HepG2 (cell line): ENCODE results near the gene BRD3. TPM values are rescaled to one million over a fixed set of nuclear protein-coding genes. Genes with fewer than 3 reads are reported as not detected.
A peak's percentile ranks its signal among the peaks of the same experiment; 100 is the strongest.

Experiments
- ATAC-seq: fragments of 200-7000 bp; cut with Tn5 transposase; 3 replicates; pipeline ENCODE4 v1.9.1; 2020; ENCODE audit warnings: mild to moderate bottlenecking, moderate library complexity
- BruUV-seq: library from RNA; stranded (reverse); fragments of 400-500 nt; replicated peaks from 2 replicates; lab custom pipeline; 2021; lab: Mats Ljungman, UMichigan
- CTCF ChIA-PET: fragments of 300-600 bp; formaldehyde crosslinking; extraction: SDS; loops from one replicate; lab custom pipeline; 2021; ENCODE audit warnings: low total read pairs, inconsistent platforms, low intra/inter-chr PET ratio; lab: Yijun Ruan, JAX
- POLR2A ChIA-PET: fragments of 350-600 bp; sonication (Branson Sonifier 250); formaldehyde crosslinking; loops from one replicate; lab custom pipeline; 2020; ENCODE audit warnings: antibody characterized with exemption, inconsistent platforms; lab: Yijun Ruan, JAX
- DNase-seq: peaks from one replicate; pipeline ENCODE4 v3.0.0-alpha.2; 2015; ENCODE audit warnings: low spot score
- FAIRE-seq: peaks from 3 replicates; lab custom pipeline; 2011; peaks lifted over from hg19 to GRCh38; lab: Jason Lieb, UNC
- H2AFZ ChIP-seq: one replicate; pipeline ENCODE4 v1.6.1; 2011; ENCODE audit warnings: low read length, inconsistent platforms
- H3K27ac ChIP-seq: fragments of 300-600 bp; 3 replicates; pipeline ENCODE4 v1.8.0; 2011; ENCODE audit warnings: mixed run types, mild to moderate bottlenecking, mixed read lengths, low read length, inconsistent platforms; ENCODE audit not compliant: insufficient read depth; ENCODE audit errors: extremely low read length
- H3K27me3 ChIP-seq, 2 experiments: fragments of 200-600 bp in 1 of 2; 2 replicates in 1 of 2; 3 replicates in 1 of 2; pipeline versions ENCODE4 v1.6.0 to v1.8.0; 2011; ENCODE audit warnings: low read length in 2 of 2, mild to moderate bottlenecking in 2 of 2, moderate library complexity in 2 of 2, inconsistent platforms in 1 of 2; ENCODE audit not compliant: insufficient read depth in 2 of 2, control insufficient read depth in 1 of 2
- H3K36me3 ChIP-seq, 2 experiments: fragments of 200-600 bp in 1 of 2; replicated peaks in 1 of 2; 2 replicates in 1 of 2; 3 replicates in 1 of 2; pipeline versions ENCODE4 v1.5.1 to v1.8.0; 2011; ENCODE audit warnings: low read length in 2 of 2, inconsistent platforms in 1 of 2; ENCODE audit not compliant: insufficient read depth in 2 of 2, control insufficient read depth in 1 of 2
- H3K4me1 ChIP-seq: 2 replicates; pipeline ENCODE4 v1.5.1; 2012; ENCODE audit warnings: low read length, inconsistent platforms; ENCODE audit not compliant: insufficient read depth
- H3K4me2 ChIP-seq: 2 replicates; pipeline ENCODE4 v1.6.0; 2011; ENCODE audit warnings: low read depth, low read length, inconsistent platforms
- H3K4me3 ChIP-seq, 3 experiments: fragments of 200-600 bp in 1 of 3; sonication (generic), shearing (Covaris generic) in 1 of 3; replicated peaks in 1 of 3; 2 replicates each; pipeline ENCODE4 v1.5.1; 2011 to 2016; ENCODE audit warnings: low read length in 3 of 3, inconsistent platforms in 2 of 3, low read depth in 2 of 3, mild to moderate bottlenecking in 2 of 3, control low read depth in 1 of 3, mixed read lengths in 1 of 3; ENCODE audit not compliant: insufficient read depth in 1 of 3
- H3K79me2 ChIP-seq: one replicate; pipeline ENCODE4 v1.6.1; 2011; ENCODE audit warnings: low read length, inconsistent platforms; ENCODE audit not compliant: insufficient read depth
- H3K9ac ChIP-seq: 2 replicates; pipeline ENCODE4 v1.6.0; 2011; ENCODE audit warnings: mild to moderate bottlenecking, low read depth, low read length, inconsistent platforms; ENCODE audit not compliant: insufficient read depth
- H3K9me3 ChIP-seq: 2 replicates; pipeline ENCODE4 v1.5.1; 2012; ENCODE audit warnings: mild to moderate bottlenecking, low read length
- H4K20me1 ChIP-seq: 2 replicates; pipeline ENCODE4 v1.6.0; 2011; ENCODE audit warnings: inconsistent platforms, mild to moderate bottlenecking, low read length, moderate library complexity; ENCODE audit not compliant: insufficient read depth
- FOXJ3 ChIP-seq: sonication (generic); formaldehyde crosslinking; IDR thresholded peaks from 2 replicates; pipeline ENCODE4 v1.4.0; 2020; ENCODE audit warnings: missing genetic modification reagents, mild to moderate bottlenecking, borderline replicate concordance
- HNRNPL ChIP-seq: fragments of 200-400 bp; formaldehyde crosslinking; IDR thresholded peaks from 2 replicates; pipeline ENCODE4 v1.6.1; 2017; ENCODE audit warnings: mild to moderate bottlenecking, low read depth, low read length
- JDP2 ChIP-seq: sonication (generic); formaldehyde crosslinking; IDR thresholded peaks from 2 replicates; pipeline ENCODE4 v1.8.1; 2022; ENCODE audit warnings: missing genetic modification reagents, borderline replicate concordance
- NPAS2 ChIP-seq: sonication (generic); formaldehyde crosslinking; IDR thresholded peaks from 2 replicates; pipeline ENCODE4 v1.8.0; 2022; ENCODE audit warnings: mild to moderate bottlenecking, missing genetic modification reagents, borderline replicate concordance
- POLR2AphosphoS2 ChIP-seq: IDR thresholded peaks from 2 replicates; pipeline ENCODE4 v1.6.1; 2011; ENCODE audit warnings: low read depth, low read length, improper control_type of control experiment
- SOX5 ChIP-seq: IDR thresholded peaks from 2 replicates; pipeline ENCODE4 v1.6.1; 2016; ENCODE audit warnings: borderline replicate concordance
- SP5 ChIP-seq: IDR thresholded peaks from 2 replicates; pipeline ENCODE4 v1.6.1; 2016; ENCODE audit warnings: low read depth, borderline replicate concordance
- ZEB1 ChIP-seq: IDR thresholded peaks from 2 replicates; pipeline ENCODE4 v1.6.1; 2012; ENCODE audit warnings: mild to moderate bottlenecking, low read depth, inconsistent platforms; ENCODE audit not compliant: insufficient replicate concordance
- ZNF260 ChIP-seq: sonication (generic); formaldehyde crosslinking; IDR thresholded peaks from 2 replicates; pipeline ENCODE4 v1.4.0; 2020; ENCODE audit warnings: missing genetic modification reagents, low read depth, mild to moderate bottlenecking, borderline replicate concordance
- ZNF343 ChIP-seq: sonication (generic); formaldehyde crosslinking; IDR thresholded peaks from 2 replicates; pipeline ENCODE4 v1.4.0; 2020; ENCODE audit warnings: mild to moderate bottlenecking, missing genetic modification reagents
- ZNF780A ChIP-seq: sonication (generic); formaldehyde crosslinking; IDR thresholded peaks from 2 replicates; pipeline ENCODE4 v1.8.0; 2022; ENCODE audit warnings: mild to moderate bottlenecking, missing genetic modification reagents, moderate library complexity
- WGBS: methylation state at CpG from one replicate; pipeline ENCODE4 v1.1.6; 2017; ENCODE audit warnings: low lambda C conversion rate; 5-methylcytosine and 5-hydroxymethylcytosine counted together
- in situ Hi-C: cut with HindIII; loops from 2 replicates; pipeline ENCODE4 v1.10.0; 2017; ENCODE audit warnings: low pct_unique_long_range_greater_than_20kb; ENCODE audit not compliant: extremely low pct_ligation_motif_present
- intact Hi-C: fragments of 100-400 bp; cut with micrococcal nuclease; formaldehyde crosslinking; loops from one replicate; pipeline ENCODE4 v1.10.0; 2022; ENCODE audit not compliant: unreplicated experiment
- polyA plus RNA-seq, 8 experiments: library from polyadenylated mRNA; depleted of rRNA in 3 of 8; stranded (reverse) in 7 of 8; unstranded in 1 of 8; fragments of >200 nt; fragmentation: Illumina TruSeq in 4 of 8; extraction: Trizol in 4 of 8; gene quantifications; 2 replicates each; pipeline versions ENCODE4 v1.2.1 to v1.2.3, GENCODE V29; 2011 to 2016; ENCODE audit warnings: low read depth in 4 of 8, missing spikeins in 1 of 8, mixed read lengths in 1 of 8; ENCODE audit not compliant: insufficient read depth in 1 of 8
- total RNA-seq, 5 experiments: library from RNA; depleted of rRNA; stranded (reverse); fragments of >200 nt; fragmentation: Illumina TruSeq; extraction: Trizol; gene quantifications; 2 replicates each; pipeline ENCODE4 v1.2.3, GENCODE V29; 2016; ENCODE audit warnings: low read depth in 1 of 5

BRD3 gene
- total and polyA plus RNA-seq, 2 of the 13 experiments (the other 11 are each of a cell fraction or from before 2014, with no cell fraction given) = 5.9 to 12.9 TPM

GRCh38 chr9:134007150-134007549 lies 60.7 kb downstream of the BRD3 start (continued):
- TF ChIP-seq SP5 (CRISPR knock-in tag) (no peak), FOXJ3 (CRISPR knock-in tag) (no peak)

DNA sequence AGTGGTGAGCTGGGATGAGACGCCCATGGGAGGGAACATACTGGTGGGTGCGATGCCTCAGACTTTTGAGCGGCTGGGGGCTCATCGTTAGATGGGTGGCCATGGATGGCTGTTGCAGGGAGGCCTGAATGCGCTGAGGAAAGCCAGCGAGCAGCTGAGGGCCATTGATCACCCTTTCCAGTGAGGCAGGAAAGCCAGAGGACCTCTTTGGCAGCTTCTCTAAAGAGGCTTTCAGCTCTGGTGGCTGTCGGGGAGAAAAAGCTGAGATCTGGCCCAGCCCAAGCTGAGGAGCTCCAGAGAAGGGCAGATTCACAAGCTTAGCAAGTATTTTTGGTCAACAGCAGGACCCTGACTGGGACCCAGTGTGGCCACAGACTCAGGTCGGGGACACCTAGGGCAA lies 62.4 kb downstream of the BRD3 start:
- WGBS = 77% methylated on average over 5 of the region's 8 CpGs
- Histone ChIP-seq H3K79me2 (no peaks in the 10 kb centered on the region), H3K4me2 (no peak overlapping the region), H3K9me3 (no peaks in the 10 kb centered on the region), H3K4me3 (no peak overlapping the region), H4K20me1 (no peaks in the 10 kb centered on the region), H3K4me1 (peaks cover 18% of the 10 kb centered on the region), H3K9ac (no peak overlapping the region), H3K36me3 (no peaks in the 10 kb centered on the region), H3K27ac (no peak overlapping the region), H2AFZ (no peak overlapping the region), H3K27me3 (peaks cover 2 to 21% of the 10 kb centered on the region in 2 experiments; a peak in 3 of 5 replicates)
- ChIA-PET CTCF (no interaction called here), POLR2A (interaction anchor here (1.7 kb wide), 1 partner anchor 12 kb away, joined by 6 read pairs; no protein-coding TSS in a partner anchor)
- BruUV-seq = no TSS peak
- FAIRE-seq (no peak), DNase-seq (no peak), ATAC-seq (peak; percentile 16; the same call in 2 of the 3 replicates)
- intact Hi-C loops = no loop called here
- TF ChIP-seq POLR2AphosphoS2 (no peak), NPAS2 (CRISPR knock-in tag) (no peak), SOX5 (CRISPR knock-in tag) (no peak), ZNF260 (CRISPR knock-in tag) (no peak), JDP2 (CRISPR knock-in tag) (no peak), HNRNPL (no peak), ZNF343 (CRISPR knock-in tag) (no peak), ZEB1 (no peak), ZNF780A (CRISPR knock-in tag) (no peak)
- in situ Hi-C loops = no loop called here
